A673 (cell line): ENCODE results near the gene VAV3.

Source experiments
- EZH2 ChIP-seq: fragments of 200-600 bp; sonication (generic); IDR thresholded peaks from 2 replicates; pipeline ENCODE4 v1.6.1; 2017; ENCODE audit warnings: borderline replicate concordance, low read depth, mild to moderate bottlenecking, mixed read lengths, antibody characterized with exemption, low read length; ENCODE audit not compliant: poor library complexity, severe bottlenecking
- TF ChIP-seq, protein P1 (sequence below): fragments of 300-800, 200-600 bp; sonication (generic); conservative IDR thresholded peaks from 2 replicates; pipeline ENCODE4 v1.5.1; 2017; ENCODE audit warnings: low read depth, mild to moderate bottlenecking, antibody characterized with exemption, low read length, moderate library complexity, mixed read lengths

DNA sequence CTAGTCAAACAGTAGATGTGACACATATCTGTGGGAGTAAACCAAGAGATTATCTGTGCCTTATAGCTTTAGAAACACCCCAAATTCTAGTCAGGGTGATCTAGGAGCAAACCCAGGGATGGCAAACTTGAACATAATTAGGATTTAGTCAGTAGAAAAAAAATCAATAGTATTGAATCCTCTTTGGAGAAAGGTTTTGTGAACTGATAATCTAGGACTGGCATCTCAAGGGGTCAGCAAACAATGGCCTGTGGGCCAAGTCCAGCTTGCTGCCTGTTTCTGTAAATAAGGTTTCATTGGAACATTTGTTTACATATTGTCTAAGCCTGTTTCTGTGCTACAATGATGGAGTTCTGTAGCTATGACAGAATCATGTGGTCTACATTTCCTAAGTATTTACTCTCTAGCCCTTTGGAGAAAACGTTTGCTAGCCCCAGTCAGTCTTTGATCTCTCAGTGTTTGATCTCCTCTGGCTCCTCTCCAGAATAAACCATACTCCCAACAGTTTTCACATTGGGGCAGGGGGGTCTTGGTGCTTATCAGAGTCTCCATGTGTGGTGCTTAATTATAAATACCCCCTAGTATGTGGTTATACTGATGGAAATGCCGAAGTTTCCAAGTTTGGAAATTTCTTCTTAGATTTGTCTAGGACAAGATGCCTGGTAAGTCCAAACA is 438.3 kb downstream of the VAV3 start:
- TF ChIP-seq, protein P1, sequence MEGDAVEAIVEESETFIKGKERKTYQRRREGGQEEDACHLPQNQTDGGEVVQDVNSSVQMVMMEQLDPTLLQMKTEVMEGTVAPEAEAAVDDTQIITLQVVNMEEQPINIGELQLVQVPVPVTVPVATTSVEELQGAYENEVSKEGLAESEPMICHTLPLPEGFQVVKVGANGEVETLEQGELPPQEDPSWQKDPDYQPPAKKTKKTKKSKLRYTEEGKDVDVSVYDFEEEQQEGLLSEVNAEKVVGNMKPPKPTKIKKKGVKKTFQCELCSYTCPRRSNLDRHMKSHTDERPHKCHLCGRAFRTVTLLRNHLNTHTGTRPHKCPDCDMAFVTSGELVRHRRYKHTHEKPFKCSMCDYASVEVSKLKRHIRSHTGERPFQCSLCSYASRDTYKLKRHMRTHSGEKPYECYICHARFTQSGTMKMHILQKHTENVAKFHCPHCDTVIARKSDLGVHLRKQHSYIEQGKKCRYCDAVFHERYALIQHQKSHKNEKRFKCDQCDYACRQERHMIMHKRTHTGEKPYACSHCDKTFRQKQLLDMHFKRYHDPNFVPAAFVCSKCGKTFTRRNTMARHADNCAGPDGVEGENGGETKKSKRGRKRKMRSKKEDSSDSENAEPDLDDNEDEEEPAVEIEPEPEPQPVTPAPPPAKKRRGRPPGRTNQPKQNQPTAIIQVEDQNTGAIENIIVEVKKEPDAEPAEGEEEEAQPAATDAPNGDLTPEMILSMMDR: no peak
- no peak for TF ChIP-seq EZH2
